Activated B cell treated with CpG ODN at 0.5 μM for 24 hours (primary cell): ENCODE data around the gene UGT1A10. TPM values are rescaled to one million over a fixed set of nuclear protein-coding genes. Genes with fewer than 3 reads are reported as not detected.

Experiments
- ATAC-seq: fragments of 200-7000 bp; cut with Tn5 transposase; one replicate; pipeline ENCODE4 v1.10.0; 2021; ENCODE audit warnings: low read depth, mild to moderate bottlenecking, moderate library complexity
- CTCF ChIA-PET: fragments of 350-600 bp; sonication (Branson Sonifier 250); formaldehyde crosslinking; loops from one replicate; lab custom pipeline; 2021; ENCODE audit warnings: antibody characterized with exemption; lab: Charles Lee
- POLR2A ChIA-PET: fragments of 350-600 bp; sonication (Branson Sonifier 250); formaldehyde crosslinking; loops from one replicate; lab custom pipeline; 2021; ENCODE audit warnings: antibody characterized with exemption; lab: Charles Lee
- DNase-seq: peaks from one replicate; pipeline ENCODE4 v3.0.0; 2022
- H3K27ac Mint-ChIP-seq: one replicate; pipeline ENCODE4 v1.8.0; 2020; ENCODE audit warnings: mixed read lengths
- H3K27me3 Mint-ChIP-seq: one replicate; pipeline ENCODE4 v1.8.0; 2021; ENCODE audit warnings: mixed read lengths
- H3K36me3 Mint-ChIP-seq: one replicate; pipeline ENCODE4 v1.8.0; 2021; ENCODE audit warnings: low read depth, mixed read lengths
- H3K4me1 Mint-ChIP-seq: one replicate; pipeline ENCODE4 v1.8.0; 2021; ENCODE audit warnings: mixed read lengths
- H3K4me3 Mint-ChIP-seq: one replicate; pipeline ENCODE4 v1.8.0; 2020; ENCODE audit warnings: mild to moderate bottlenecking, mixed read lengths
- H3K9me3 Mint-ChIP-seq: one replicate; pipeline ENCODE4 v1.8.0; 2020; ENCODE audit warnings: mixed read lengths
- intact Hi-C: fragments of 100-400 bp; cut with micrococcal nuclease; formaldehyde crosslinking; loops from one replicate; pipeline ENCODE4 v1.15.1; 2024
- total RNA-seq: library from RNA; stranded (reverse); gene quantifications from 2 replicates; pipeline ENCODE4 v1.2.3, GENCODE V29; 2022
- TF ChIP-seq, protein P1 (sequence below): fragments of 200-600 bp; IDR thresholded peaks from one replicate; pipeline ENCODE4 v1.8.0; 2022; ENCODE audit warnings: antibody characterized with exemption, mild to moderate bottlenecking

Gene UGT1A10
- total RNA-seq, 1 donor from 2014 or later = not detected

DNA sequence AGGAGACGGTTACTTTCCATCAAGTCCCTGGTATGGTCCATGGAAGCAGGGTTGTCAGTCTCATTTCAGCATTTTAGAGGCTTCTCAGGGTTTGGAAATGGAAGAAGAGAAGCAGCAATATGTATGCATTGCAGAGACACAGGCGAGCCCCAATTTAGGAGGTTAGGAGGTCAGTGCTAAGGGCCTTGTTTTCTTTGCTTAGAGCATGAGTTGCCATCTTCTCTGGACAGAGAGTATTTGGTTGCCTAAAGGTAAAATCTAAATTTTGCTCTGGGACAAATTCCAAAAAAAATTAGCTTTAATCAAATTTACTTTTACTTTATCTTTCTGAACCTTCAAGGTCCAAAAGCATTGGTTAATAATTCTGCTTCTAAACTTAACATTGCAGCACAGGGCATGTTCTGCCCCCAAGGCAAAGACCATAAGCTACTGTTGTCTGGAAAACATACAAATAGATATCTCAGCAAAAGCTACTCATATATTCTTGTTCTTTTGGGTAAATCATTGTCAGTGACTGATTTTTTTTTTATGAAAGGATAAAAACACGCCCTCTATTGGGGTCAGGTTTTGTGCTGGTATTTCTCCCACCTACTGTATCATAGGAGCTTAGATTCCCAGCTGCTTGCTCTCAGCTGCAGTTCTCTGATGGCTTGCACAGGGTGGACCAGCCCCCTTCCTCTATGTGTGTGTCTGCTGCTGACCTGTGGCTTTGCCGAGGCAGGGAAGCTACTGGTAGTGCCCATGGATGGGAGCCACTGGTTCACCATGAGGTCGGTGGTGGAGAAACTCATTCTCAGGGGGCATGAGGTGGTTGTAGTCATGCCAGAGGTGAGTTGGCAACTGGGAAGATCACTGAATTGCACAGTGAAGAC, 35.3 kb downstream of the UGT1A10 start, which contains the start of gene UGT1A9:
Gene UGT1A9 (plus strand): TSS at position 609 of the 872 bp plus-strand sequence. CDS start 37 bp downstream, at position 646.
- DNase-seq (no peak), ATAC-seq (no peak)
- ChIA-PET POLR2A (no interaction called here), CTCF (no interaction called here)
- no peak within 1 kb of the TSS for H3K27ac Mint-ChIP-seq
- TF ChIP-seq, protein P1, sequence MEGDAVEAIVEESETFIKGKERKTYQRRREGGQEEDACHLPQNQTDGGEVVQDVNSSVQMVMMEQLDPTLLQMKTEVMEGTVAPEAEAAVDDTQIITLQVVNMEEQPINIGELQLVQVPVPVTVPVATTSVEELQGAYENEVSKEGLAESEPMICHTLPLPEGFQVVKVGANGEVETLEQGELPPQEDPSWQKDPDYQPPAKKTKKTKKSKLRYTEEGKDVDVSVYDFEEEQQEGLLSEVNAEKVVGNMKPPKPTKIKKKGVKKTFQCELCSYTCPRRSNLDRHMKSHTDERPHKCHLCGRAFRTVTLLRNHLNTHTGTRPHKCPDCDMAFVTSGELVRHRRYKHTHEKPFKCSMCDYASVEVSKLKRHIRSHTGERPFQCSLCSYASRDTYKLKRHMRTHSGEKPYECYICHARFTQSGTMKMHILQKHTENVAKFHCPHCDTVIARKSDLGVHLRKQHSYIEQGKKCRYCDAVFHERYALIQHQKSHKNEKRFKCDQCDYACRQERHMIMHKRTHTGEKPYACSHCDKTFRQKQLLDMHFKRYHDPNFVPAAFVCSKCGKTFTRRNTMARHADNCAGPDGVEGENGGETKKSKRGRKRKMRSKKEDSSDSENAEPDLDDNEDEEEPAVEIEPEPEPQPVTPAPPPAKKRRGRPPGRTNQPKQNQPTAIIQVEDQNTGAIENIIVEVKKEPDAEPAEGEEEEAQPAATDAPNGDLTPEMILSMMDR = no peak
- intact Hi-C loops = no loop called here
- no peaks in the 10 kb centered on the region for H3K9me3 Mint-ChIP-seq
- no peaks in the 10 kb centered on the region for H3K36me3 Mint-ChIP-seq
- H3K27me3 Mint-ChIP-seq = peaks cover 25% of the 10 kb centered on the region
- H3K4me3 Mint-ChIP-seq = no peak within 1 kb of the TSS
- no peaks in the 10 kb centered on the region for H3K4me1 Mint-ChIP-seq

GRCh38 chr2:233672886-233673285, 36.6 kb downstream of the UGT1A10 start:
- Mint-ChIP-seq H3K27me3 (peaks cover 27% of the 10 kb centered on the region), H3K4me3 (no peak overlapping the region), H3K9me3 (no peaks in the 10 kb centered on the region), H3K4me1 (no peaks in the 10 kb centered on the region), H3K27ac (no peak overlapping the region), H3K36me3 (no peaks in the 10 kb centered on the region)
- no peak for ATAC-seq
- POLR2A ChIA-PET = no interaction called here
- CTCF ChIA-PET = no interaction called here
- DNase-seq = no peak
- TF ChIP-seq, protein P1 = no peak
- intact Hi-C loops = no loop called here

GRCh38 chr2:233673896-233674295, 37.6 kb downstream of the UGT1A10 start:
- Mint-ChIP-seq H3K9me3 (no peaks in the 10 kb centered on the region), H3K27ac (no peak overlapping the region), H3K36me3 (no peaks in the 10 kb centered on the region), H3K27me3 (peaks cover 19% of the 10 kb centered on the region), H3K4me1 (no peaks in the 10 kb centered on the region), H3K4me3 (no peak overlapping the region)
- intact Hi-C loops = no loop called here
- TF ChIP-seq, protein P1 = no peak
- POLR2A ChIA-PET = no interaction called here
- CTCF ChIA-PET = no interaction called here
- DNase-seq (no peak), ATAC-seq (no peak)

- CTCF ChIA-PET = no interaction called here
- no peak overlapping the region for H3K4me3 Mint-ChIP-seq
- H3K27me3 Mint-ChIP-seq = peaks cover 19% of the 10 kb centered on the region
- H3K4me1 Mint-ChIP-seq = no peaks in the 10 kb centered on the region
- intact Hi-C loops = no loop called here
- H3K27ac Mint-ChIP-seq = no peak overlapping the region
- POLR2A ChIA-PET = no interaction called here
- H3K36me3 Mint-ChIP-seq = no peaks in the 10 kb centered on the region
- H3K9me3 Mint-ChIP-seq = no peaks in the 10 kb centered on the region
- no peak for DNase-seq
- TF ChIP-seq, protein P1 = no peak
- no peak for ATAC-seq
Observed at GRCh38 chr2:233674314-233674713, 38.1 kb downstream of the UGT1A10 start.

- DNase-seq = no peak
- TF ChIP-seq, protein P1 = no peak
- no peaks in the 10 kb centered on the region for H3K9me3 Mint-ChIP-seq
- H3K4me1 Mint-ChIP-seq = no peaks in the 10 kb centered on the region
- no peak overlapping the region for H3K4me3 Mint-ChIP-seq
- ChIA-PET POLR2A (no interaction called here), CTCF (no interaction called here)
- H3K27ac Mint-ChIP-seq = no peak overlapping the region
- intact Hi-C loops = no loop called here
- H3K27me3 Mint-ChIP-seq = peaks cover 20% of the 10 kb centered on the region
- H3K36me3 Mint-ChIP-seq = no peaks in the 10 kb centered on the region
- ATAC-seq = no peak
Observed at GRCh38 chr2:233674995-233675394, 38.7 kb downstream of the UGT1A10 start.
